Measurements from ENCODE around the gene BTBD8. TPM values are rescaled to one million over a fixed set of nuclear protein-coding genes. Genes with fewer than 3 reads are reported as not detected.
"Not testable (repeated sequence)": the region's sequence is repeated elsewhere in the genome, so short reads cannot be mapped to it uniquely, and the experiment has no call there.

BTBD8 gene
- total and polyA plus RNA-seq, 4 donors, result 0.50 to 8.3 (median 3.6) TPM

DNA sequence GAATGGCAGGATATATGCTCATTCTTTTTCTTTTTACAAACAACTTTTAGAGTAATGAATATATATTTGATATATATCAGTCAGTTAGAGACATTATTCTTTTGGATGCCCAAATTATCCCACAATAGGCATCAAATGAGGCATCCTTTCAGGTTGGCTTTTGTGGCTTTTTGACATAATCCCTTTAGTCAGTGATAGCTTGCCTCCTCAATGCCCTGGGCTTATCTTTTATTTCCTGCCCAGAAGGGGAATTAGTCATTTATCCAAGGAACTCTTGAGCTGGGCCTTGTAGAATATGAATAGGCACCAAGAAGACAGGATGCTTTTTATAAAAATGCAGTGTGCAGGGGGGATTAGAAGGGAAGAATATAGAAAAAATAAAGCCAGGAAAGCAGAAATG is 28.2 kb upstream of the BTBD8 start:
- no peaks in the 10 kb centered on the region for H3K4me1 ChIP-seq (ENCODE audit: control insufficient read depth in 1 of 2, insufficient read depth in 2 of 2, low read length in 2 of 2)
- H3K9me3 ChIP-seq (ENCODE audit: control insufficient read depth, low read length), result no peaks in the 10 kb centered on the region
- no peaks in the 10 kb centered on the region for H3K36me3 ChIP-seq (ENCODE audit: control insufficient read depth in 1 of 2, insufficient read depth in 2 of 2, low read length in 1 of 2)
- no peak overlapping the region for H3K4me3 ChIP-seq (ENCODE audit: low read length in 2 of 2)
- intact Hi-C loops (cut with DNase I), result no loop called here
- no peaks in the 10 kb centered on the region for H3K27me3 ChIP-seq (ENCODE audit: control insufficient read depth in 1 of 2, insufficient read depth in 2 of 2, low read length in 1 of 2)
- DNase-seq (no peak), ATAC-seq (ENCODE audit: low FRiP score) (no peak)
- no peak overlapping the region for H3K27ac ChIP-seq (ENCODE audit: low read depth in 1 of 2, low read length in 2 of 2)

DNA sequence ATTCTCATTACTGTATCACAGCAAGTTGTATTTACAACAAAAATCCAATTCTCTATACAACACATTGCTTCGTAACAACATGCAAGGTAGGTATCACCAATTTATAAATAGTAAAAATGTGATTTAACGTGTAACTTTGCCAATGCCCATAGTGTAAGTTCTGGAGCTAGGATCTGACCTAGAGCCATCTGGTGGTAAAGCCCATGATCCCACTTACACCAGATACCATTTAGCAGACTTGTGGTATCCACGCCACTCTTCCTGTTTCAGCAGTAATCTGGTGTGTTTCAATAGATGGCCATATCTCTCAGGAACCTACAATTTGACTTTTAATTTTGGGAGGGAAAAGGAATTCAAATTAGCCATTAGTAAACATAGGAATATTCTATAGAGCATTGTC is 15.1 kb upstream of the BTBD8 start:
- no peak for ATAC-seq (ENCODE audit: low FRiP score)
- Histone ChIP-seq H3K27me3 (ENCODE audit: control insufficient read depth in 1 of 2, insufficient read depth in 2 of 2, low read length in 1 of 2) (no peaks in the 10 kb centered on the region), H3K9me3 (ENCODE audit: control insufficient read depth, low read length) (no peaks in the 10 kb centered on the region), H3K27ac (ENCODE audit: low read depth in 1 of 2, low read length in 2 of 2) (no peak overlapping the region), H3K36me3 (ENCODE audit: control insufficient read depth in 1 of 2, insufficient read depth in 2 of 2, low read length in 1 of 2) (no peaks in the 10 kb centered on the region), H3K4me3 (ENCODE audit: low read length in 2 of 2) (no peak overlapping the region), H3K4me1 (ENCODE audit: control insufficient read depth in 1 of 2, insufficient read depth in 2 of 2, low read length in 2 of 2) (no peaks in the 10 kb centered on the region)
- intact Hi-C loops (cut with DNase I), result no loop called here
- WGBS, 2 donors, result 83 to 84% methylated on average over 3 of the region's 3 CpGs
- DNase-seq, result no peak

DNA sequence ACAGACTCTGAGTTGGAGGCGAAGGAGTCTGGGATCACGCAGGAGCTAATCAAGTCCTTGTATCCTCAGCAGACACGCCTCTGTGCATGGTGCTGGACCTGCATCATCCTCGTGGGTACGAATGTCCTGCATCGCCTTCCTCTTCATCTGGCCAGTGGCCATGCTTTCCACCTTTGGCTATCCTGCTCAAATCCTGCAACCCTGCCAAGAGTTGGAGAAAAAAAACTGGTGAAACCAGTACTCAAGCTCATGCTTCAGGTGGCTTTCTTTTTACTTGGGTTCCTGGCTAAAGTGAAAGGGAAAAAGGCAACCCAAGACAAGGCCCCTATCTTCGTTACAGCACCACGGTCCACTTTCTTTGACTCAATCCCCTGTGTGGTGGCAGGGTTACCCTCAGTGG is 13.8 kb upstream of the BTBD8 start:
- no peaks in the 10 kb centered on the region for H3K36me3 ChIP-seq (ENCODE audit: control insufficient read depth in 1 of 2, insufficient read depth in 2 of 2, low read length in 1 of 2)
- no peak overlapping the region for H3K27ac ChIP-seq (ENCODE audit: low read depth in 1 of 2, low read length in 2 of 2)
- ATAC-seq (ENCODE audit: low FRiP score) (no peak), DNase-seq (no peak)
- WGBS, 2 donors, result 86 to 91% methylated on average over 8 of the region's 8 CpGs
- H3K9me3 ChIP-seq (ENCODE audit: control insufficient read depth, low read length), result no peaks in the 10 kb centered on the region
- H3K27me3 ChIP-seq (ENCODE audit: control insufficient read depth in 1 of 2, insufficient read depth in 2 of 2, low read length in 1 of 2), result no peaks in the 10 kb centered on the region
- H3K4me3 ChIP-seq (ENCODE audit: low read length in 2 of 2), result no peak overlapping the region
- no peaks in the 10 kb centered on the region for H3K4me1 ChIP-seq (ENCODE audit: control insufficient read depth in 1 of 2, insufficient read depth in 2 of 2, low read length in 2 of 2)
- intact Hi-C loops (cut with DNase I), result no loop called here

DNA sequence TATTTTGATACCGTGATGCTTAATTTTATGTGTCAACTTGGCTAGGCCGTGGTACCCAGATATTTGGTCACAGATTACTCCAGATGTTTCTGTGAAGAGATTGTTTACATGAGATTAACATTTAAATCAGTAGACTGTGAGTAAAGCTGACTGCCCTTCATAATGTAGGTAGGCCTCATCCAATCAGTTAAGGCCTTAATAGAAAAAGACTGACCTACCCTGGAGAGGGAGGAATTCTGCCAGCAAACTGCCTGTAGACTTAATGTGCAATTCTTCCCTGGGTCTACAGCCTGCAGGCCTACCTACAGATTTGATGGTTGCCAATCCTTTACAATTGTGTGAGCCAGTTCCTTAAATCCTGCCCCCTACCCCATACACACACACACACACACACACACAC is 9.3 kb upstream of the BTBD8 start:
- 73 to 82% methylated on average over 2 of the region's 2 CpGs for WGBS, 2 donors
- Histone ChIP-seq H3K36me3 (ENCODE audit: control insufficient read depth in 1 of 2, insufficient read depth in 2 of 2, low read length in 1 of 2) (no peaks in the 10 kb centered on the region), H3K9me3 (ENCODE audit: control insufficient read depth, low read length) (no peaks in the 10 kb centered on the region), H3K27ac (ENCODE audit: low read depth in 1 of 2, low read length in 2 of 2) (no peak overlapping the region), H3K27me3 (ENCODE audit: control insufficient read depth in 1 of 2, insufficient read depth in 2 of 2, low read length in 1 of 2) (no peaks in the 10 kb centered on the region), H3K4me3 (ENCODE audit: low read length in 2 of 2) (no peak overlapping the region), H3K4me1 (ENCODE audit: control insufficient read depth in 1 of 2, insufficient read depth in 2 of 2, low read length in 2 of 2) (no peaks in the 10 kb centered on the region)
- intact Hi-C loops (cut with DNase I), result no loop called here
- ATAC-seq (ENCODE audit: low FRiP score), result no peak
- no peak for DNase-seq

DNA sequence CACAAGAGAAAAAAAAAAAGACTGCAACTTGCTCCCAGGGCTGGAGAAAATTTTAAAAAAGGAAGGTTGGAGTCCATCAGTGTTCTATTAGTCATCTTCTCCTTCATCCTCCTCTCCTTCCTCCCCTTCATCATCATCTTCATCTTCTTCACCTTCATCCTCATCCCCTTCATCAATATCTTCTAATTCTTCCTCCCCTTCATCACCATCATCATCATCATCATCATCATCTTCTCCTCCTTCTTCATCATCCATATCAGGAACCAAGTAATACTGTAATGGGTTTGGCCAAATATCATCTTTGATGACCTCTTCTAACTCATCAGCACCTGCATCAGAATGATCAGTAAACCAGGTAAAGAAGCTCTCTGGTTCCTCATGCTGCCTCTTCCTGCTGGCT is 5.7 kb upstream of the BTBD8 start:
- ATAC-seq (ENCODE audit: low FRiP score); H3K36me3 ChIP-seq (ENCODE audit: control insufficient read depth in 1 of 2, insufficient read depth in 2 of 2, low read length in 1 of 2); H3K27ac ChIP-seq (ENCODE audit: low read depth in 1 of 2, low read length in 2 of 2); intact Hi-C loops (cut with DNase I); H3K27me3 ChIP-seq (ENCODE audit: control insufficient read depth in 1 of 2, insufficient read depth in 2 of 2, low read length in 1 of 2); H3K4me3 ChIP-seq (ENCODE audit: low read length in 2 of 2); H3K9me3 ChIP-seq (ENCODE audit: control insufficient read depth, low read length); H3K4me1 ChIP-seq (ENCODE audit: control insufficient read depth in 1 of 2, insufficient read depth in 2 of 2, low read length in 2 of 2); DNase-seq: not testable (repeated sequence)

DNA sequence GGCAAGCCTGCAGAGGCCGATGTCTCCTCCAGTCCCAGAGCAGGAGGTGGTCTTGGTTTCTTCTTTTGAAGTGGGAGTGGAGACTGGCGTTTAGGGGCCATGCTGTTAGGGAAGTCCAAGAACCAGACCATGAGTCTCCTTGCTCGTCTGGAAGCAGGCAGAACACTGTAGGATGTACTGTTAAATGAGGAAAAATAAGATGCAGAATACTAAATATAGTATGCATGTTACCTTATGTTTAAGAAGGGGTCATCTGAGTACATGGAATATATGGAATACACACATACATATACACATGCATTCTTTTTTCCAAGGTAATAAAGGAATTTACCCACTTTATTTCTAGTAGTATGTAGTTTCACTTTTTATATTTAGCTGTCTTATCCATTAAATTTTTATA is 4.8 kb upstream of the BTBD8 start, which contains the start of gene SETSIP:
TSS of gene SETSIP (minus strand) at position 101 of the 400 bp plus-strand sequence. CDS start at position 101, 0 bp downstream.
- H3K9me3 ChIP-seq (ENCODE audit: control insufficient read depth, low read length), result no peaks in the 10 kb centered on the region
- intact Hi-C loops (cut with DNase I), result no loop called here
- no peaks in the 10 kb centered on the region for H3K27me3 ChIP-seq (ENCODE audit: control insufficient read depth in 1 of 2, insufficient read depth in 2 of 2, low read length in 1 of 2)
- H3K27ac ChIP-seq (ENCODE audit: low read depth in 1 of 2, low read length in 2 of 2), result no peak within 1 kb of the TSS
- no peak within 1 kb of the TSS for H3K4me3 ChIP-seq (ENCODE audit: low read length in 2 of 2)
- no peaks in the 10 kb centered on the region for H3K4me1 ChIP-seq (ENCODE audit: control insufficient read depth in 1 of 2, insufficient read depth in 2 of 2, low read length in 2 of 2)
- H3K36me3 ChIP-seq (ENCODE audit: control insufficient read depth in 1 of 2, insufficient read depth in 2 of 2, low read length in 1 of 2), result no peaks in the 10 kb centered on the region
- DNase-seq, result no peak
- ATAC-seq (ENCODE audit: low FRiP score), result no peak
- 60 to 62% methylated on average over 3 of the region's 3 CpGs for WGBS, 2 donors

DNA sequence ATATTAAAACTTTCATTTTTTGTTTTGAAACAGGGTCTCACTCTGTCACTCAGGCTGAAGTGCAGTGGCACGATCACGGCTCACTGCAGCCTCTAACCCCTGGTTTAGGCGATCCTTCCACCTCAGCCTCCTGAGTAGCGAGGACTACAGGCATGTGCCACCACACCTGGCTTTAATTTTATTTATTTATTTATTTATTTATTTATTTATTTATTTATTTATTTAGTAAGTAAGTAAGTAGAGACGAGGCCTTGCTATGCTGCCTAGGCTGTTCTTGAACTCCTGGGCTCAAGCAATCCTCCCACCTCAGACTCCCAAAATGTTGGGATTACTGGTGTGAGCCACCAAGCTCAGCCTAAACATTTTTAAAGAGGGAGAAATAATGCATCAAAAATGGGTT is 3.8 kb upstream of the BTBD8 start:
- Histone ChIP-seq H3K4me1 (ENCODE audit: control insufficient read depth in 1 of 2, insufficient read depth in 2 of 2, low read length in 2 of 2) (no peaks in the 10 kb centered on the region), H3K9me3 (ENCODE audit: control insufficient read depth, low read length) (no peaks in the 10 kb centered on the region), H3K27ac (ENCODE audit: low read depth in 1 of 2, low read length in 2 of 2) (no peak overlapping the region), H3K4me3 (ENCODE audit: low read length in 2 of 2) (no peak overlapping the region), H3K36me3 (ENCODE audit: control insufficient read depth in 1 of 2, insufficient read depth in 2 of 2, low read length in 1 of 2) (no peaks in the 10 kb centered on the region), H3K27me3 (ENCODE audit: control insufficient read depth in 1 of 2, insufficient read depth in 2 of 2, low read length in 1 of 2) (no peaks in the 10 kb centered on the region)
- ATAC-seq (ENCODE audit: low FRiP score), result no peak
- DNase-seq, result no peak
- 88 to 92% methylated on average over 5 of the region's 5 CpGs for WGBS, 2 donors
- intact Hi-C loops (cut with DNase I), result no loop called here

DNA sequence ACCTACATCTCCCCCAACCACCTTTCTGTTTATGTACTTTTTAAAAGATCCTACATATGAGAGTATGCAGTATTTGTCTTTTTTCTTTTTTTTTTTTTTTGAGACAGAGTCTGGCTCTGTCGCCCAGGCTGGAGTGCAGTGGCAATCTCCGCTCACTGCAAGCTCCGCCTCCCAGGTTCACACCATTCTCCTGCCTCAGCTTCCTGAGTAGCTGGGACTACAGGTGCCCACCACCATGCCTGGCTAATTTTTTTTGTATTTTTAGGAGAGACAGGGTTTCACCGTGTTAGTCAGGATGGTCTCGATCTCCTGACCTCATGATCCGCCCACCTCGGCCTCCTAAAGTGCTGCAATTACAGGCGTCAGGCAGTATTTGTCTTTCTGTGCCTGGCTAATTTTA is 2.1 kb upstream of the BTBD8 start:
- DNase-seq; intact Hi-C loops (cut with DNase I); H3K27me3 ChIP-seq (ENCODE audit: control insufficient read depth in 1 of 2, insufficient read depth in 2 of 2, low read length in 1 of 2); ATAC-seq (ENCODE audit: low FRiP score); H3K9me3 ChIP-seq (ENCODE audit: control insufficient read depth, low read length); H3K36me3 ChIP-seq (ENCODE audit: control insufficient read depth in 1 of 2, insufficient read depth in 2 of 2, low read length in 1 of 2); H3K4me1 ChIP-seq (ENCODE audit: control insufficient read depth in 1 of 2, insufficient read depth in 2 of 2, low read length in 2 of 2); H3K27ac ChIP-seq (ENCODE audit: low read depth in 1 of 2, low read length in 2 of 2); H3K4me3 ChIP-seq (ENCODE audit: low read length in 2 of 2): not testable (repeated sequence)
- WGBS, 2 donors, result 87% methylated on average over 8 of the region's 8 CpGs

DNA sequence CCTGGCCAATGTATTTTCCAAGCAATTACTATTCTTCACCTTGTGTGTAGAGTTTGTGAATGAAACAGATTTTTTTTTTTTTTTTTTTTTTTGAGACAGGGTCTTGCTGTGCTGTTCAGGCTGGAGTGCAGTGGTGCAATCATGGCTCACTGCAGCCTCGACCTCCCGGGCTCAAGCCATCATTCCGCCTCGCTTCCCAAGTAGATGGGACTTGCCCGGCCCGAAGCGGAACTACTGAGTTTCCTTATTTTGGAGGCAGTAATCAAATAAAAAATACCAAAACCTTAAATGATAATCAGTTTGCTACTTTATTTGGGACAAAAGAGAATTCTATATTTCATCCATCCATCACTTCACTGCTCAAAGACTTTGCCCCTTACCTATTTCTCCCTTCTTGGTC is 704 bp upstream of the BTBD8 start:
- Histone ChIP-seq H3K9me3 (ENCODE audit: control insufficient read depth, low read length) (no peaks in the 10 kb centered on the region), H3K4me1 (ENCODE audit: control insufficient read depth in 1 of 2, insufficient read depth in 2 of 2, low read length in 2 of 2) (no peaks in the 10 kb centered on the region), H3K4me3 (ENCODE audit: low read length in 2 of 2) (peak overlapping the region in 1 of 2 donors; percentile 68), H3K36me3 (ENCODE audit: control insufficient read depth in 1 of 2, insufficient read depth in 2 of 2, low read length in 1 of 2) (no peaks in the 10 kb centered on the region), H3K27ac (ENCODE audit: low read depth in 1 of 2, low read length in 2 of 2) (no peak overlapping the region), H3K27me3 (ENCODE audit: control insufficient read depth in 1 of 2, insufficient read depth in 2 of 2, low read length in 1 of 2) (no peaks in the 10 kb centered on the region)
- intact Hi-C loops (cut with DNase I), result no loop called here
- DNase-seq (no peak), ATAC-seq (ENCODE audit: low FRiP score) (no peak)
- WGBS, 2 donors, result 92 to 94% methylated on average over 7 of the region's 7 CpGs

Data from aorta (tissue), 5 donors.